Activated naive CD8-positive, alpha-beta T cell treated with anti-CD3 and anti-CD28 coated beads for 36 hours (primary cell): Measurements from ENCODE around the gene POLR3GL. TPM values are rescaled to one million over a fixed set of nuclear protein-coding genes. Genes with fewer than 3 reads are reported as not detected.

Experiments
- DNase-seq: peaks from one replicate; pipeline ENCODE4 v3.0.0; 2021
- H3K27ac Mint-ChIP-seq: one replicate; pipeline ENCODE4 v1.8.0; 2022; ENCODE audit warnings: mild to moderate bottlenecking, moderate library complexity, mixed read lengths
- H3K27me3 Mint-ChIP-seq: one replicate; pipeline ENCODE4 v1.8.0; 2022; ENCODE audit warnings: mild to moderate bottlenecking, mixed read lengths
- H3K36me3 Mint-ChIP-seq: one replicate; pipeline ENCODE4 v1.8.0; 2021; ENCODE audit warnings: mild to moderate bottlenecking, mixed read lengths
- H3K4me1 Mint-ChIP-seq: one replicate; pipeline ENCODE4 v1.8.0; 2021; ENCODE audit warnings: mixed read lengths
- H3K4me3 Mint-ChIP-seq: one replicate; pipeline ENCODE4 v1.8.0; 2022; ENCODE audit warnings: mild to moderate bottlenecking, moderate library complexity, mixed read lengths
- H3K9me3 Mint-ChIP-seq: one replicate; pipeline ENCODE4 v1.8.0; 2022; ENCODE audit warnings: mixed read lengths
- total RNA-seq, 2 experiments: library from RNA; stranded (reverse); gene quantifications; one replicate each; pipeline ENCODE4 v1.2.3, GENCODE V29; 2021

POLR3GL gene
- total RNA-seq, 2 experiments from 2014 or later: 21.1 to 21.9 TPM

DNA sequence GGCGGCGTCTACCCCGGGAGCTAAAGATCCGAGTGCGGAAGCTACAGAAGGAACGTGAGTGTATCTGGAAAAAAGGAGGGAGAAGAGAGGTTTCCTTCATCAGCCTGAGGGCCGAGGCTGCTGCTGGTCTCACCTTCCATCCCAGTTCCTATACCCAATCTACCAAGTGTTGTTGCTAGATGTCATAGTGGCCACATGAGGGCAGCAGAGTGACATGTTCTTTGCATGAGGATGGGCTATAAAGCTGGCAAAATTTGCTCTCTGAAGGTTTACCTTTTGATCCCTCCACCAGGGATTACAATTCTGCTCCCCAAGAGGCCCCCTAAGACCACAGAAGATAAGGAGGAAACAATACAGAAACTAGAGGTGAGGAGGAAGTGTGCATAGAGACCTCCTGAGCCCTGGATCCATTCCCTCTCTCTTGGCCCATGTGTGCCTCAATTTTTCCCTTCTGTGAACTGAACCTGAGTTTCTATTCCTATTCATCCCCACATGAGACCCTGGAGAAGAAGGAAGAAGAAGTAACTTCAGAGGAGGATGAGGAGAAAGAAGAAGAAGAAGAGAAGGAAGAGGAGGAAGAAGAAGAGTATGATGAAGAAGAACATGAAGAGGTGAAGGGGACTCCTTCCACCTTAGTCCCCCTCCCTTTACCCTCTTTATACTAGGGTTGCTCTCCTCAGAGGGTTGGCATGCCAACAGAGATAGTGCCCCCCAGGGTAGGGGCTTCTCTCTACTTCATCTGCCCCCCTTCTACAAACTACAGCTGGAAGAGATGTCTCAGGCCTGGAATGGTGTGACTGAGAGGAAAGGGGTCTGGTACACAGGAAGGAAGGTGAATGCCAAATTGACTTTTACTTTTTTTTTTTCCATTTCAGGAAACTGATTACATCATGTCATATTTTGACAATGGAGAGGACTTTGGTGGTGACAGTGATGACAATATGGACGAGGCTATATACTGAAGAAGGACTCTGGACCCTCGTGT lies 13.3 kb downstream of the POLR3GL start:
- no peak overlapping the region for H3K4me3 Mint-ChIP-seq
- H3K9me3 Mint-ChIP-seq: no peaks in the 10 kb centered on the region
- peaks cover 27% of the 10 kb centered on the region for H3K4me1 Mint-ChIP-seq
- H3K27ac Mint-ChIP-seq: no peak overlapping the region
- peaks cover 10% of the 10 kb centered on the region for H3K36me3 Mint-ChIP-seq
- no peaks in the 10 kb centered on the region for H3K27me3 Mint-ChIP-seq
- peak; percentile 69 for DNase-seq

- DNase-seq: no peak
- H3K36me3 Mint-ChIP-seq: peaks cover 10% of the 10 kb centered on the region
- no peaks in the 10 kb centered on the region for H3K9me3 Mint-ChIP-seq
- peaks cover 27% of the 10 kb centered on the region for H3K4me1 Mint-ChIP-seq
- no peaks in the 10 kb centered on the region for H3K27me3 Mint-ChIP-seq
- H3K4me3 Mint-ChIP-seq: no peak overlapping the region
- no peak overlapping the region for H3K27ac Mint-ChIP-seq
These were observed 14.0 kb downstream of the POLR3GL start for GRCh38 chr1:145978471-145978853.

GRCh38 chr1:145978854-145979745 lies 14.6 kb downstream of the POLR3GL start:
- peaks cover 10% of the 10 kb centered on the region for H3K36me3 Mint-ChIP-seq
- no peaks in the 10 kb centered on the region for H3K9me3 Mint-ChIP-seq
- H3K27me3 Mint-ChIP-seq: no peaks in the 10 kb centered on the region
- H3K4me3 Mint-ChIP-seq: no peak overlapping the region
- H3K27ac Mint-ChIP-seq: no peak overlapping the region
- H3K4me1 Mint-ChIP-seq: peaks cover 32% of the 10 kb centered on the region
- peak; percentile 85 for DNase-seq

DNA sequence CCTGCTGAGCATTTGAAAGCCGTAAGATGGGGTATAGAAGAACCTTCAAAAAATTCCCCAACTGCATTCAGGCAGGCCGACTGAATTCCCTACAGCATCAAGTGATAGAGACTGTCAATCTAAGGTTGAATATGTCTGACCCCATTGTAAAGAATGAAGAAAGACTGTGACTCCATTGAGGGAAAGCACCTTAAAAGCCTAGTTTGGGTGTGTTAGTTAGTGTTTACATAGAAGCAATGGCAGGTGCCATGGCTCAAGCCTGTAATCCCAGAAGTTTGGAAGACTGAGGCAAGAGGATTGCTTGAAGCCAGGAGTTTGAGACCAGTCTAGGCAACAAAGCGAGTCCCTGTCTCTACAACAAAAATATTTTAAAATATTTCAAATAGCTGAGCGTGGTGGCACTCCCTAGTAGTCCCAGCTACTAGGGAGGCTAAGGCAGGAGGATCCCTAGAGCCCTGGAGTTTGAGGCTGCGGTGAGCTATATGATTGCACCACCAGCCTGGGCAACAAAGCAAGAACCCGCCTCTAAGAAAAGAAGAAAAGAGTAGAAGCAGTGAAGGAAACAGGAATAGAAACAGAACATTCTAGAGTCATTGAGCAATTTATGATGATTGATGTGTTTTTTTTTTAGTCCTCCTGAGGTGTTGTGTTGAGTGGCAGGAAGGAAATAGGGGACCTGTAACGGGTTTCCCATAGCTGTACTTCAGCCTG lies 15.4 kb downstream of the POLR3GL start:
- no peaks in the 10 kb centered on the region for H3K9me3 Mint-ChIP-seq
- H3K27me3 Mint-ChIP-seq: no peaks in the 10 kb centered on the region
- DNase-seq: no peak
- H3K27ac Mint-ChIP-seq: no peak overlapping the region
- peaks cover 36% of the 10 kb centered on the region for H3K4me1 Mint-ChIP-seq
- H3K4me3 Mint-ChIP-seq: no peak overlapping the region
- peaks cover 10% of the 10 kb centered on the region for H3K36me3 Mint-ChIP-seq

DNA sequence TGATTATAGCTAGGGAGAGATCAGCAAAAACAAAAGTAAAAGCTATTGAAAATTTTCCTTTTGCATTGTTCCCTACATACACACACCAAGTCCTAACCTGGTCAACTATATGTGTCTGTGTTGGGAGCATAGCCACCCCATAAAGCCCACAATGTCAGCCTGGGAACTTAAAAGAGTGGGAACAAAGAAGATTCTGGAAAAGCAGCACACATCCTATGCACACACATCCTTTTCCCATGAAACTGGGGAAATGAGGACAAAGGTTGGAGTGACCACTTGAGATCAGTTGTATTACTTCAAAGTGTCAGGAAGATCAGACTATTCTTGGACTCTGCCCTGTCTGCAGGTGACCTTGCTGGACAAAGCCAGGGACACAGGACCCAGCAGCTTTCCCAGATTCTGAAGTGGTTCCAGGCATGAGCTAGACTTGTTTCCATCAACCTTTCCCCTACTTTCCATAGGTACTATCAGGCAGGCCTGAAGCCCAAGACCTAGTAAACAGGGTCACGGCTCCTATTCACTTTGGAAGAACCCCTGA lies 16.0 kb downstream of the POLR3GL start:
- Mint-ChIP-seq H3K9me3 (no peaks in the 10 kb centered on the region), H3K4me3 (no peak overlapping the region), H3K36me3 (peaks cover 10% of the 10 kb centered on the region), H3K27ac (no peak overlapping the region), H3K4me1 (peaks cover 42% of the 10 kb centered on the region), H3K27me3 (no peaks in the 10 kb centered on the region)
- DNase-seq: no peak

GRCh38 chr1:145982010-145982723 lies 17.7 kb downstream of the POLR3GL start:
- H3K27ac Mint-ChIP-seq: no peak overlapping the region
- H3K9me3 Mint-ChIP-seq: no peaks in the 10 kb centered on the region
- peaks cover 10% of the 10 kb centered on the region for H3K36me3 Mint-ChIP-seq
- peaks cover 49% of the 10 kb centered on the region for H3K4me1 Mint-ChIP-seq
- no peaks in the 10 kb centered on the region for H3K27me3 Mint-ChIP-seq
- peak overlapping the region; percentile 18 for H3K4me3 Mint-ChIP-seq
- no peak for DNase-seq

DNA sequence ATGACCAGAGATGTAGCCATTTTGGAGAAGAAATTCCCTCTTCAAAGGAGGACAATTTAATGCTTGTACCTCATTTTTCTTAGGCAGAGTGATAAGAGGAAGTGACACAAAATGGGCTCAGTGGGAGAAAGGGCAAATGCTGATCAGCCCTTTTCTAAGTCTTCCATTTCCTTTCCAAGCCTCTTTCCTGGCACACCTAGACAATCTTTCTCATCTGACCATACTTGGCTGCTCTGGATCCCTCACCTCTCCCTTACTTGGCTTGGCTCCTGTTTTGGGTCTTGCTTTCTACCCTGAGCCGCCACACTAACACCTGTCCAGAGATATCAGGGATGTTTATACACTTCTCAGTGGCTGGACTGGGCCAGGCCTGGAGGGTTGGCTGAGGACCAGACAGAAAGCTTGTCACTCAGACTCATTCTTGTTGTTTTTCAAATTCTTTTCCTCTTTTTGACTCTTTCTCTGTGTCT lies 18.8 kb downstream of the POLR3GL start:
- H3K36me3 Mint-ChIP-seq: peaks cover 2% of the 10 kb centered on the region
- H3K27ac Mint-ChIP-seq: no peak overlapping the region
- peaks cover 56% of the 10 kb centered on the region for H3K4me1 Mint-ChIP-seq
- no peak for DNase-seq
- H3K4me3 Mint-ChIP-seq: no peak overlapping the region
- no peaks in the 10 kb centered on the region for H3K9me3 Mint-ChIP-seq
- H3K27me3 Mint-ChIP-seq: no peaks in the 10 kb centered on the region

- Mint-ChIP-seq H3K27ac (peak overlapping the region; percentile 46), H3K36me3 (no peaks in the 10 kb centered on the region), H3K9me3 (no peaks in the 10 kb centered on the region), H3K27me3 (no peaks in the 10 kb centered on the region), H3K4me1 (peaks cover 65% of the 10 kb centered on the region), H3K4me3 (no peak overlapping the region)
- DNase-seq: no peak
These were observed 19.7 kb downstream of the POLR3GL start for GRCh38 chr1:145983960-145984830.

- no peak for DNase-seq
- Mint-ChIP-seq H3K27ac (peak overlapping the region; percentile 32), H3K4me3 (peak overlapping the region; percentile 36), H3K9me3 (no peaks in the 10 kb centered on the region), H3K27me3 (no peaks in the 10 kb centered on the region), H3K4me1 (peaks cover 67% of the 10 kb centered on the region), H3K36me3 (no peaks in the 10 kb centered on the region)
These were observed 20.6 kb downstream of the POLR3GL start for GRCh38 chr1:145985129-145985501.

- no peak for DNase-seq
- peak overlapping the region; percentile 36 for H3K4me3 Mint-ChIP-seq
- no peaks in the 10 kb centered on the region for H3K27me3 Mint-ChIP-seq
- no peaks in the 10 kb centered on the region for H3K9me3 Mint-ChIP-seq
- H3K36me3 Mint-ChIP-seq: no peaks in the 10 kb centered on the region
- H3K27ac Mint-ChIP-seq: peak overlapping the region; percentile 32
- peaks cover 73% of the 10 kb centered on the region for H3K4me1 Mint-ChIP-seq
These were observed 21.3 kb downstream of the POLR3GL start for GRCh38 chr1:145985502-145986439.

- Mint-ChIP-seq H3K27ac (no peak overlapping the region), H3K9me3 (no peaks in the 10 kb centered on the region), H3K4me1 (peaks cover 76% of the 10 kb centered on the region), H3K27me3 (no peaks in the 10 kb centered on the region), H3K4me3 (no peak overlapping the region), H3K36me3 (peaks cover under 1% of the 10 kb centered on the region)
- DNase-seq: no peak
These were observed 22.1 kb downstream of the POLR3GL start for GRCh38 chr1:145986551-145986950.

DNA sequence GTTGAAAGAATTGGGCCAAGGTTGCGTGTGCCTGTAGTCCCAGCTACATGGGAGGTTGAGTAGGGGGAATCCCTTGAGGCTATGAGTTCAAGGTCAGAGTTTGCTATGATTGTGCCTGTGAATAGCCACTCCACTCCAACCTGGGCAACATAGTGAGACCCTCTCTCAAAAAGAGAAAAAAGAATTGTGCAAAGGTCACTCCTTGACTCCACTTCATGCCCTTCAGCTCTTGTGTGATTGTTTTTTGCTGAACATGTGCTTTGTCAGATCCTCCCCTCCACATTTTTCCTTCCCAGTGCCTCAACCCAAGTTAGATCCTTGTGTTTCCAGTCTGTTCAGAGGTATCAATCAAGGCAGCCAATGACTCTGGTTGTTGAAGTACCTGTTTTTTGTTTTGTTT lies 23.4 kb downstream of the POLR3GL start:
- Mint-ChIP-seq H3K9me3 (no peaks in the 10 kb centered on the region), H3K36me3 (peaks cover 13% of the 10 kb centered on the region), H3K4me3 (no peak overlapping the region), H3K27ac (peak overlapping the region; percentile 21), H3K4me1 (peaks cover 76% of the 10 kb centered on the region), H3K27me3 (no peaks in the 10 kb centered on the region)
- no peak for DNase-seq
